HCT116 (cell line): Measurements from ENCODE around the gene SYNE1. TPM values are rescaled to one million over a fixed set of nuclear protein-coding genes. Genes with fewer than 3 reads are reported as not detected.

ENCODE experiments used
- ATAC-seq: fragments of 200-7000 bp; cut with Tn5 transposase; 2 replicates; pipeline ENCODE4 v1.9.1; 2020; ENCODE audit warnings: mild to moderate bottlenecking, moderate library complexity
- BruUV-seq: library from RNA; stranded (reverse); fragments of 400-500 nt; replicated peaks from 2 replicates; lab custom pipeline; 2021; lab: Mats Ljungman, UMichigan
- CTCF ChIA-PET: fragments of 300-600 bp; sonication (Branson Sonifier 250); formaldehyde crosslinking; loops from one replicate; lab custom pipeline; 2021; ENCODE audit warnings: antibody characterized with exemption; lab: Charles Lee
- POLR2A ChIA-PET: fragments of 300-600, 350-600 bp; sonication (Branson Sonifier 250); formaldehyde crosslinking; loops from one replicate; lab custom pipeline; 2021; ENCODE audit warnings: antibody characterized with exemption; lab: Charles Lee
- RAD21 ChIA-PET, 2 experiments: fragments of 300-600 bp; sonication (Branson Sonifier 250); formaldehyde crosslinking; loops; one replicate each; lab custom pipeline; 2023; ENCODE audit warnings: low total read pairs in 2 of 2; ENCODE audit not compliant: uncharacterized antibody in 2 of 2, unreplicated experiment in 2 of 2, low non-redundant PET in 1 of 2; lab: Charles Lee
- DNase-seq: peaks from one replicate; pipeline ENCODE4 v3.0.0-alpha.2; 2010; ENCODE audit warnings: low read depth, low spot score
- H2AFZ ChIP-seq: fragments of 200-600 bp; shearing (Covaris generic), sonication (generic); 2 replicates; pipeline ENCODE4 v1.6.1; 2017; ENCODE audit warnings: low read depth, mixed run types, mixed read lengths, antibody characterized with exemption, low read length; ENCODE audit not compliant: poor library complexity, severe bottlenecking
- H3K27ac ChIP-seq: 2 replicates; pipeline ENCODE4 v1.5.1; 2012; ENCODE audit warnings: low read depth, low read length
- H3K27me3 ChIP-seq: fragments of 200-600 bp; sonication (generic); 2 replicates; pipeline ENCODE4 v1.6.1; 2016; ENCODE audit warnings: mixed run types, low read length, mixed read lengths; ENCODE audit not compliant: insufficient read depth
- H3K36me3 ChIP-seq, 2 experiments: fragments of 200-500 bp in 1 of 2; fragments of 200-600 bp in 1 of 2; sonication (Bioruptor generic) in 1 of 2; sonication (generic) in 1 of 2; 2 replicates each; pipeline versions ENCODE4 v1.5.1 to v1.6.1; 2014 to 2016; ENCODE audit warnings: low read length in 2 of 2, inconsistent platforms in 1 of 2, mixed read lengths in 1 of 2, mixed run types in 1 of 2; ENCODE audit not compliant: insufficient read depth in 2 of 2, control insufficient read depth in 1 of 2
- H3K4me1 ChIP-seq, 2 experiments: fragments of 200-600 bp in 1 of 2; sonication (generic) in 1 of 2; 2 replicates each; pipeline versions ENCODE4 v1.5.1 to v1.6.1; 2012 to 2017; ENCODE audit warnings: low read length in 2 of 2, inconsistent platforms in 1 of 2, mild to moderate bottlenecking in 1 of 2, mixed read lengths in 1 of 2, mixed run types in 1 of 2, moderate library complexity in 1 of 2; ENCODE audit not compliant: insufficient read depth in 2 of 2, control insufficient read depth in 1 of 2
- H3K4me2 ChIP-seq: fragments of 200-600 bp; sonication (generic); 2 replicates; pipeline ENCODE4 v1.6.1; 2017; ENCODE audit warnings: mixed run types, low read length, mixed read lengths
- H3K4me3 ChIP-seq, 2 experiments: fragments of 200-600 bp in 1 of 2; sonication (generic) in 1 of 2; replicated peaks in 1 of 2; 2 replicates each; pipeline ENCODE4 v1.5.1; 2011 to 2016; ENCODE audit warnings: low read length in 2 of 2, control low read depth in 1 of 2, low read depth in 1 of 2, mild to moderate bottlenecking in 1 of 2, mixed read lengths in 1 of 2, mixed run types in 1 of 2
- H3K79me2 ChIP-seq: fragments of 200-600 bp; sonication (generic); 2 replicates; pipeline ENCODE4 v1.6.1; 2017; ENCODE audit warnings: mild to moderate bottlenecking, mixed run types, low read length, moderate library complexity, mixed read lengths; ENCODE audit not compliant: insufficient read depth
- H3K9ac ChIP-seq: fragments of 200-600 bp; sonication (generic); 2 replicates; pipeline ENCODE4 v1.6.1; 2016; ENCODE audit warnings: low read length, mixed read lengths
- H3K9me2 ChIP-seq: fragments of 200-600 bp; sonication (generic), shearing (Covaris generic); 2 replicates; pipeline ENCODE4 v1.6.1; 2017; ENCODE audit warnings: mixed run types, mild to moderate bottlenecking, moderate library complexity; ENCODE audit not compliant: insufficient read depth
- H3K9me3 ChIP-seq, 2 experiments: fragments of 200-500 bp in 1 of 2; fragments of 200-600 bp in 1 of 2; sonication (Bioruptor generic) in 1 of 2; sonication (generic) in 1 of 2; 2 replicates each; pipeline ENCODE4 v1.6.1; 2014 to 2017; ENCODE audit warnings: low read length in 2 of 2, mixed read lengths in 2 of 2, inconsistent platforms in 1 of 2, low read depth in 1 of 2, mild to moderate bottlenecking in 1 of 2, mixed run types in 1 of 2, moderate library complexity in 1 of 2; ENCODE audit not compliant: control insufficient read depth in 1 of 2, insufficient read depth in 1 of 2
- H4K20me1 ChIP-seq: fragments of 200-600 bp; sonication (generic), shearing (Covaris generic); 2 replicates; pipeline ENCODE4 v1.6.1; 2017; ENCODE audit warnings: mixed run types, mild to moderate bottlenecking, moderate library complexity; ENCODE audit not compliant: insufficient read depth
- CBX3 ChIP-seq: IDR thresholded peaks from 2 replicates; pipeline ENCODE4 v1.6.1; 2012; ENCODE audit warnings: low read depth
- CEBPB ChIP-seq: IDR thresholded peaks from 2 replicates; pipeline ENCODE4 v1.6.1; 2012; ENCODE audit warnings: low read depth
- EGR1 ChIP-seq: IDR thresholded peaks from 2 replicates; pipeline ENCODE4 v1.6.1; 2012; ENCODE audit warnings: low read depth
- ELF1 ChIP-seq: IDR thresholded peaks from 2 replicates; pipeline ENCODE4 v1.6.1; 2012; ENCODE audit warnings: low read depth, borderline replicate concordance
- EZH2 ChIP-seq: fragments of 200-600 bp; sonication (generic); IDR thresholded peaks from 2 replicates; pipeline ENCODE4 v1.6.1; 2017; ENCODE audit warnings: antibody characterized with exemption, mixed run types
- EZH2phosphoT487 ChIP-seq: fragments of 200-600 bp; IDR thresholded peaks from 2 replicates; pipeline ENCODE4 v1.6.1; 2018; ENCODE audit warnings: antibody characterized with exemption, borderline replicate concordance
- FOSL1 ChIP-seq: IDR thresholded peaks from 2 replicates; pipeline ENCODE4 v1.6.1; 2012; ENCODE audit warnings: low read depth
- JUND ChIP-seq: IDR thresholded peaks from 2 replicates; pipeline ENCODE4 v1.6.1; 2012
- POLR2A ChIP-seq: IDR thresholded peaks from 2 replicates; pipeline ENCODE4 v1.7.0; 2011; ENCODE audit warnings: borderline replicate concordance; ENCODE audit not compliant: insufficient read depth, insufficient read length; ENCODE audit errors: extremely low read depth
- POLR2AphosphoS5 ChIP-seq: IDR thresholded peaks from 2 replicates; pipeline ENCODE4 v1.6.1; 2011; ENCODE audit warnings: mild to moderate bottlenecking, low read depth, low read length, moderate library complexity
- SIN3A ChIP-seq: IDR thresholded peaks from 2 replicates; pipeline ENCODE4 v1.6.1; 2012; ENCODE audit warnings: low read depth
- SRF ChIP-seq: IDR thresholded peaks from 2 replicates; pipeline ENCODE4 v1.6.1; 2012; ENCODE audit warnings: low read depth
- TCF7L2 ChIP-seq: IDR thresholded peaks from 2 replicates; pipeline ENCODE4 v1.7.0; 2011; ENCODE audit warnings: borderline replicate concordance, inconsistent platforms; ENCODE audit not compliant: insufficient read depth, insufficient read length; ENCODE audit errors: extremely low read depth
- YY1 ChIP-seq: IDR thresholded peaks from 2 replicates; pipeline ENCODE4 v1.6.1; 2011; ENCODE audit warnings: low read length, low read depth, moderate library complexity, mild to moderate bottlenecking; ENCODE audit not compliant: insufficient replicate concordance; ENCODE audit errors: extremely low read depth
- ZFX ChIP-seq: fragments of 450-650 bp; IDR thresholded peaks from 2 replicates; pipeline ENCODE4 v1.6.1; 2017
- ZNF274 ChIP-seq: fragments of 200-500 bp; sonication (Bioruptor generic); IDR thresholded peaks from 2 replicates; pipeline ENCODE4 v1.6.1; 2014; ENCODE audit warnings: mild to moderate bottlenecking, low read depth, low read length, inconsistent platforms
- intact Hi-C: fragments of 100-400 bp; cut with micrococcal nuclease; formaldehyde crosslinking; loops from 2 replicates; pipeline ENCODE4 v1.10.0; 2022
- total RNA-seq: library from RNA; stranded (reverse); gene quantifications from one replicate; pipeline ENCODE4 v1.2.1, GENCODE V29; 2021; ENCODE audit not compliant: unreplicated experiment
- TF ChIP-seq, protein P1 (sequence below): IDR thresholded peaks from 2 replicates; pipeline ENCODE4 v1.6.1; 2012
- TF ChIP-seq, protein P2 (sequence below): IDR thresholded peaks from 2 replicates; pipeline ENCODE4 v1.6.1; 2012
- TF ChIP-seq, protein P3 (sequence below): IDR thresholded peaks from 2 replicates; pipeline ENCODE4 v1.6.1; 2011; ENCODE audit warnings: mild to moderate bottlenecking, low read length, moderate library complexity; ENCODE audit not compliant: insufficient replicate concordance; ENCODE audit errors: extremely low read depth

The SYNE1 gene
- total RNA-seq, 1 experiment from 2014 or later: 5.4 TPM

DNA sequence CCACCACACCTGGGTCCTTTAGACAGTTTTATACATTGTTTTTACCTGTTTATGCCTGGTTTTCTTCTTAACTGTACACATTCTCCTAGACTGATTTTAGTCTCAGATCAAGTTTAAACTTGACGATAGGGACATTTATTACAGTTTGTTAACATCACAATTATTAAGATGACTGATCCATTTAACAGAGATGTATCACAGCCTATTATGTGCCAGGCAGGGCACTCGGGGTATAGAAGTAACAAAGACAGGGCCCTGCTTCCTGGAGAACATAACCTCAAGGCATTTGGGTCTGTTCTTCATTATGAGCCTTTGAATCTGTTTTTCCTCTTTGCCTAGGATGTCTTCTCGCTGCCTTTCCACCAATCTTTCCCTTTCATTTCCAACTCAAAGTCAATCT lies 449.2 kb downstream of the SYNE1 start:
- intact Hi-C loops: no loop called here
- ChIA-PET CTCF (no interaction called here), POLR2A (no interaction called here), RAD21 (no interaction called here)
- no peak for DNase-seq
- ATAC-seq: no peak
- H3K27me3 ChIP-seq: no peaks in the 10 kb centered on the region
- no peaks in the 10 kb centered on the region for H3K4me1 ChIP-seq
- TF ChIP-seq TCF7L2 (no peak), CBX3 (no peak)
- H3K36me3 ChIP-seq: no peaks in the 10 kb centered on the region
- H3K9me3 ChIP-seq: no peaks in the 10 kb centered on the region
- H3K79me2 ChIP-seq: no peaks in the 10 kb centered on the region
- no peak overlapping the region for H3K27ac ChIP-seq
- no peaks in the 10 kb centered on the region for H3K9me2 ChIP-seq
- no TSS peak for BruUV-seq
- H3K4me2 ChIP-seq: no peak overlapping the region
- no peak overlapping the region for H3K4me3 ChIP-seq
- no peak overlapping the region for H3K9ac ChIP-seq
- H4K20me1 ChIP-seq: no peaks in the 10 kb centered on the region
- no peak overlapping the region for H2AFZ ChIP-seq

DNA sequence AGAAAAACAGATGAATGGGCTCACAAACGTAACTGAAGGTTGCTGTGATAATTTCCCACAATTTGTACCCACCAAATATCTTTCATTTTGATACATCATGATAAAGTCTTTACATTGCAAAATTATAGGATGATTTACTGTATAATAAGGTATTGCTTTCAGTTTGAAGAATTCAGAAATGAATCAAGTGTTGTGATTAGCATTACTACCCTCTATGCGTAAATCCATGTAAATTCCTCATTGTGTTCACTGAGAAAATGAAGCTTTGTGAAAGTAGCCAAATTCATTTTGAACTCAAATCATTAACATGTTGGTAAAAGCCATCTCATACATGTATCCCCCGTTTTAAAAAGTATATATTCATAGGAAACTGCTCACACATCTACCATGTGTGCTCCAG lies 450.3 kb downstream of the SYNE1 start:
- intact Hi-C loops: no loop called here
- Histone ChIP-seq H4K20me1 (no peaks in the 10 kb centered on the region), H2AFZ (no peak overlapping the region), H3K4me3 (no peak overlapping the region), H3K27me3 (no peaks in the 10 kb centered on the region), H3K9me2 (no peaks in the 10 kb centered on the region), H3K4me2 (no peak overlapping the region), H3K79me2 (no peaks in the 10 kb centered on the region), H3K36me3 (no peaks in the 10 kb centered on the region), H3K27ac (no peak overlapping the region), H3K9ac (no peak overlapping the region), H3K4me1 (no peaks in the 10 kb centered on the region), H3K9me3 (no peaks in the 10 kb centered on the region)
- ChIA-PET POLR2A (no interaction called here), CTCF (interaction anchor here (0.7 kb wide), 1 partner anchor 537 kb away, joined by 6 read pairs; no protein-coding TSS in a partner anchor), RAD21 (no interaction called here)
- no peak for ATAC-seq
- TF ChIP-seq POLR2A: no peak
- no peak for TF ChIP-seq POLR2AphosphoS5
- TF ChIP-seq ZFX: no peak
- no peak for TF ChIP-seq EZH2
- TF ChIP-seq JUND: no peak
- no peak for TF ChIP-seq EZH2phosphoT487
- TF ChIP-seq, protein P1, sequence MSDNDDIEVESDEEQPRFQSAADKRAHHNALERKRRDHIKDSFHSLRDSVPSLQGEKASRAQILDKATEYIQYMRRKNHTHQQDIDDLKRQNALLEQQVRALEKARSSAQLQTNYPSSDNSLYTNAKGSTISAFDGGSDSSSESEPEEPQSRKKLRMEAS: no peak
- TF ChIP-seq EGR1: no peak
- no peak for TF ChIP-seq CEBPB
- TF ChIP-seq, protein P2, sequence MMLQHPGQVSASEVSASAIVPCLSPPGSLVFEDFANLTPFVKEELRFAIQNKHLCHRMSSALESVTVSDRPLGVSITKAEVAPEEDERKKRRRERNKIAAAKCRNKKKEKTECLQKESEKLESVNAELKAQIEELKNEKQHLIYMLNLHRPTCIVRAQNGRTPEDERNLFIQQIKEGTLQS: no peak
- TF ChIP-seq SIN3A: no peak
- TF ChIP-seq, protein P3, sequence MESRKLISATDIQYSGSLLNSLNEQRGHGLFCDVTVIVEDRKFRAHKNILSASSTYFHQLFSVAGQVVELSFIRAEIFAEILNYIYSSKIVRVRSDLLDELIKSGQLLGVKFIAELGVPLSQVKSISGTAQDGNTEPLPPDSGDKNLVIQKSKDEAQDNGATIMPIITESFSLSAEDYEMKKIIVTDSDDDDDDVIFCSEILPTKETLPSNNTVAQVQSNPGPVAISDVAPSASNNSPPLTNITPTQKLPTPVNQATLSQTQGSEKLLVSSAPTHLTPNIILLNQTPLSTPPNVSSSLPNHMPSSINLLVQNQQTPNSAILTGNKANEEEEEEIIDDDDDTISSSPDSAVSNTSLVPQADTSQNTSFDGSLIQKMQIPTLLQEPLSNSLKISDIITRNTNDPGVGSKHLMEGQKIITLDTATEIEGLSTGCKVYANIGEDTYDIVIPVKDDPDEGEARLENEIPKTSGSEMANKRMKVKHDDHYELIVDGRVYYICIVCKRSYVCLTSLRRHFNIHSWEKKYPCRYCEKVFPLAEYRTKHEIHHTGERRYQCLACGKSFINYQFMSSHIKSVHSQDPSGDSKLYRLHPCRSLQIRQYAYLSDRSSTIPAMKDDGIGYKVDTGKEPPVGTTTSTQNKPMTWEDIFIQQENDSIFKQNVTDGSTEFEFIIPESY: no peak
- TF ChIP-seq SRF: no peak
- no peak for TF ChIP-seq YY1
- no peak for TF ChIP-seq TCF7L2
- no peak for TF ChIP-seq ZNF274
- no peak for TF ChIP-seq ELF1
- no peak for TF ChIP-seq CBX3
- no peak for TF ChIP-seq FOSL1
- DNase-seq: no peak
- BruUV-seq: no TSS peak
